Measurements from ENCODE around the gene SATB2.

GRCh38 chr2:199460846-199461710 is 3.3 kb upstream of the SATB2 start:
- TF ChIP-seq POLR2A (IDR thresholded peaks at IDR 0.05), result no peak
- TF ChIP-seq, protein P1, sequence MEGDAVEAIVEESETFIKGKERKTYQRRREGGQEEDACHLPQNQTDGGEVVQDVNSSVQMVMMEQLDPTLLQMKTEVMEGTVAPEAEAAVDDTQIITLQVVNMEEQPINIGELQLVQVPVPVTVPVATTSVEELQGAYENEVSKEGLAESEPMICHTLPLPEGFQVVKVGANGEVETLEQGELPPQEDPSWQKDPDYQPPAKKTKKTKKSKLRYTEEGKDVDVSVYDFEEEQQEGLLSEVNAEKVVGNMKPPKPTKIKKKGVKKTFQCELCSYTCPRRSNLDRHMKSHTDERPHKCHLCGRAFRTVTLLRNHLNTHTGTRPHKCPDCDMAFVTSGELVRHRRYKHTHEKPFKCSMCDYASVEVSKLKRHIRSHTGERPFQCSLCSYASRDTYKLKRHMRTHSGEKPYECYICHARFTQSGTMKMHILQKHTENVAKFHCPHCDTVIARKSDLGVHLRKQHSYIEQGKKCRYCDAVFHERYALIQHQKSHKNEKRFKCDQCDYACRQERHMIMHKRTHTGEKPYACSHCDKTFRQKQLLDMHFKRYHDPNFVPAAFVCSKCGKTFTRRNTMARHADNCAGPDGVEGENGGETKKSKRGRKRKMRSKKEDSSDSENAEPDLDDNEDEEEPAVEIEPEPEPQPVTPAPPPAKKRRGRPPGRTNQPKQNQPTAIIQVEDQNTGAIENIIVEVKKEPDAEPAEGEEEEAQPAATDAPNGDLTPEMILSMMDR (IDR thresholded peaks at IDR 0.05), result no peak

Data from stomach (tissue), 4 donors.